IMR-90 (cell line): ENCODE data around the gene PITPNC1. TPM values are rescaled to one million over a fixed set of nuclear protein-coding genes. Genes with fewer than 3 reads are reported as not detected.
A peak's percentile ranks its signal among the peaks of the same experiment; 100 is the strongest.

Experiments used
- ATAC-seq: fragments of 200-7000 bp; cut with Tn5 transposase; 2 replicates; pipeline ENCODE4 v1.9.1; 2020; ENCODE audit warnings: low read depth, mild to moderate bottlenecking, moderate library complexity
- BruUV-seq: library from RNA; stranded (reverse); fragments of 400-500 nt; replicated peaks from 2 replicates; lab custom pipeline; 2021; lab: Mats Ljungman, UMichigan
- CTCF ChIA-PET: fragments of 300-600 bp; formaldehyde crosslinking; extraction: SDS; loops from one replicate; lab custom pipeline; 2021; ENCODE audit warnings: antibody characterized with exemption; lab: Yijun Ruan, JAX
- POLR2A ChIA-PET: fragments of 300-600 bp; sonication (Branson Sonifier 250); formaldehyde crosslinking; loops from one replicate; lab custom pipeline; 2022; ENCODE audit warnings: antibody characterized with exemption; ENCODE audit not compliant: unreplicated experiment; lab: Charles Lee
- DNase-seq: peaks from one replicate; pipeline ENCODE4 v3.0.0; 2013
- H2AFZ ChIP-seq: replicated peaks from 2 replicates; pipeline ENCODE3; 2013; ENCODE audit warnings: low read length, mild to moderate bottlenecking; ENCODE audit not compliant: poor library complexity
- H2AK5ac ChIP-seq: 2 replicates; pipeline ENCODE4 v1.6.1; 2013; ENCODE audit warnings: low read depth, low read length, inconsistent platforms
- H2AK9ac ChIP-seq: replicated peaks from 2 replicates; pipeline ENCODE3; 2013; ENCODE audit warnings: mild to moderate bottlenecking, low read depth, low read length, moderate library complexity; ENCODE audit not compliant: poor library complexity
- H2BK120ac ChIP-seq: 2 replicates; pipeline ENCODE4 v1.6.1; 2013; ENCODE audit warnings: low read depth, low read length, inconsistent platforms
- H2BK15ac ChIP-seq: 3 replicates; pipeline ENCODE4 v1.6.1; 2013; ENCODE audit warnings: low read depth, low read length, inconsistent platforms
- H2BK20ac ChIP-seq: 2 replicates; pipeline ENCODE4 v1.6.1; 2013; ENCODE audit warnings: low read depth, mild to moderate bottlenecking, inconsistent platforms, low read length, moderate library complexity
- H2BK5ac ChIP-seq: 2 replicates; pipeline ENCODE4 v1.6.1; 2013; ENCODE audit warnings: mild to moderate bottlenecking, low read depth, low read length, inconsistent platforms; ENCODE audit not compliant: poor library complexity, severe bottlenecking
- H3K14ac ChIP-seq: replicated peaks from 2 replicates; pipeline ENCODE4 v1.6.1; 2013; ENCODE audit warnings: low read depth, low read length, inconsistent platforms
- H3K18ac ChIP-seq: 2 replicates; pipeline ENCODE4 v1.6.1; 2013; ENCODE audit warnings: low read depth, low read length, control low read depth
- H3K23ac ChIP-seq: 2 replicates; pipeline ENCODE4 v1.6.1; 2013; ENCODE audit warnings: low read depth, low read length, inconsistent platforms
- H3K27ac ChIP-seq: 2 replicates; pipeline ENCODE4 v1.5.1; 2013; ENCODE audit warnings: mild to moderate bottlenecking, control low read depth, low read length; ENCODE audit not compliant: insufficient read depth
- H3K27me3 ChIP-seq: 2 replicates; pipeline ENCODE4 v1.6.1; 2013; ENCODE audit warnings: low read length; ENCODE audit not compliant: control insufficient read depth, insufficient read depth
- H3K36me3 ChIP-seq: 2 replicates; pipeline ENCODE4 v1.6.1; 2013; ENCODE audit warnings: low read length, mixed read lengths; ENCODE audit not compliant: control insufficient read depth, insufficient read depth
- H3K4ac ChIP-seq: 2 replicates; pipeline ENCODE4 v1.6.1; 2013; ENCODE audit warnings: low read depth, low read length, inconsistent platforms
- H3K4me1 ChIP-seq: 2 replicates; pipeline ENCODE4 v1.6.1; 2013; ENCODE audit warnings: low read length, mixed read lengths; ENCODE audit not compliant: control insufficient read depth, insufficient read depth
- H3K4me2 ChIP-seq: 2 replicates; pipeline ENCODE4 v1.6.1; 2013; ENCODE audit warnings: low read depth, mild to moderate bottlenecking, control low read depth, low read length, moderate library complexity
- H3K4me3 ChIP-seq: 2 replicates; pipeline ENCODE4 v1.5.1; 2013; ENCODE audit warnings: low read depth, mild to moderate bottlenecking, control low read depth, low read length, moderate library complexity; ENCODE audit not compliant: insufficient read depth
- H3K56ac ChIP-seq: 2 replicates; pipeline ENCODE4 v1.6.1; 2013; ENCODE audit warnings: low read length, inconsistent platforms; ENCODE audit not compliant: insufficient read depth; ENCODE audit errors: extremely low read depth
- H3K79me1 ChIP-seq, 2 experiments: 2 replicates each; pipeline ENCODE4 v1.6.1; 2013; ENCODE audit warnings: low read length in 2 of 2, inconsistent platforms in 1 of 2, low read depth in 1 of 2
- H3K9ac ChIP-seq: 2 replicates; pipeline ENCODE4 v1.6.1; 2013; ENCODE audit warnings: low read depth, low read length, control low read depth
- H3K9me1 ChIP-seq: 2 replicates; pipeline ENCODE4 v1.6.1; 2013; ENCODE audit warnings: low read length, inconsistent platforms; ENCODE audit not compliant: insufficient read depth
- H3K9me3 ChIP-seq: 2 replicates; pipeline ENCODE4 v1.6.1; 2013; ENCODE audit warnings: low read length; ENCODE audit not compliant: control insufficient read depth, insufficient read depth
- H4K20me1 ChIP-seq: 2 replicates; pipeline ENCODE4 v1.6.1; 2013; ENCODE audit warnings: low read length, inconsistent platforms; ENCODE audit not compliant: insufficient read depth
- H4K5ac ChIP-seq: 2 replicates; pipeline ENCODE4 v1.6.1; 2013; ENCODE audit warnings: mild to moderate bottlenecking, low read depth, low read length, control low read depth
- H4K8ac ChIP-seq, 2 experiments: 2 replicates each; pipeline ENCODE4 v1.6.1; 2013; ENCODE audit warnings: low read depth in 2 of 2, low read length in 2 of 2, control low read depth in 1 of 2, inconsistent platforms in 1 of 2
- H4K91ac ChIP-seq: 2 replicates; pipeline ENCODE4 v1.6.1; 2013; ENCODE audit warnings: low read depth, low read length, inconsistent platforms; ENCODE audit not compliant: insufficient read depth
- CEBPB ChIP-seq: IDR thresholded peaks from 2 replicates; pipeline ENCODE4 v1.6.1; 2012; ENCODE audit warnings: low read depth, low read length, improper control_type of control experiment
- SMC3 ChIP-seq: fragments of 150-350 bp; IDR thresholded peaks from 2 replicates; pipeline ENCODE4 v1.6.1; 2016; ENCODE audit warnings: low read depth, mild to moderate bottlenecking, antibody characterized with exemption, low read length, moderate library complexity
- WGBS, 2 experiments: methylation state at CpG; one replicate each; pipeline versions ENCODE4 v1.1.5 to v1.1.7; 2013; ENCODE audit warnings: missing lambda C conversion rate in 2 of 2; ENCODE audit not compliant: insufficient read length in 1 of 2; ENCODE audit errors: extremely low coverage in 2 of 2; 5-methylcytosine and 5-hydroxymethylcytosine counted together
- dilution Hi-C: fragments of 300-500 bp; cut with HindIII; formaldehyde crosslinking; loops from one replicate; pipeline ENCODE4 v1.14.3; 2018; ENCODE audit warnings: low sequenced_read_pairs; ENCODE audit not compliant: unreplicated experiment
- in situ Hi-C: fragments of 300-500 bp; cut with MboI; formaldehyde crosslinking; loops from 3 replicates; pipeline ENCODE4 v1.14.3; 2019; ENCODE audit warnings: low sequenced_read_pairs, inconsistent platforms, mixed read lengths
- intact Hi-C: fragments of 100-400 bp; cut with micrococcal nuclease; formaldehyde crosslinking; loops from 2 replicates; pipeline ENCODE4 v1.10.0; 2022
- polyA plus RNA-seq, 3 experiments: library from polyadenylated mRNA; depleted of rRNA; stranded (reverse); fragments of >200 nt; gene quantifications; 2 replicates each; pipeline ENCODE4 v1.2.3, GENCODE V29; 2012; ENCODE audit warnings: low replicate concordance in 1 of 3
- total RNA-seq: library from RNA; depleted of rRNA; stranded (reverse); fragments of >200 nt; gene quantifications from 2 replicates; pipeline ENCODE4 v1.2.3, GENCODE V29; 2012

Gene PITPNC1
- total and polyA plus RNA-seq, 2 of the 4 experiments (the other 2 are of a cell fraction): 4.1 TPM

DNA sequence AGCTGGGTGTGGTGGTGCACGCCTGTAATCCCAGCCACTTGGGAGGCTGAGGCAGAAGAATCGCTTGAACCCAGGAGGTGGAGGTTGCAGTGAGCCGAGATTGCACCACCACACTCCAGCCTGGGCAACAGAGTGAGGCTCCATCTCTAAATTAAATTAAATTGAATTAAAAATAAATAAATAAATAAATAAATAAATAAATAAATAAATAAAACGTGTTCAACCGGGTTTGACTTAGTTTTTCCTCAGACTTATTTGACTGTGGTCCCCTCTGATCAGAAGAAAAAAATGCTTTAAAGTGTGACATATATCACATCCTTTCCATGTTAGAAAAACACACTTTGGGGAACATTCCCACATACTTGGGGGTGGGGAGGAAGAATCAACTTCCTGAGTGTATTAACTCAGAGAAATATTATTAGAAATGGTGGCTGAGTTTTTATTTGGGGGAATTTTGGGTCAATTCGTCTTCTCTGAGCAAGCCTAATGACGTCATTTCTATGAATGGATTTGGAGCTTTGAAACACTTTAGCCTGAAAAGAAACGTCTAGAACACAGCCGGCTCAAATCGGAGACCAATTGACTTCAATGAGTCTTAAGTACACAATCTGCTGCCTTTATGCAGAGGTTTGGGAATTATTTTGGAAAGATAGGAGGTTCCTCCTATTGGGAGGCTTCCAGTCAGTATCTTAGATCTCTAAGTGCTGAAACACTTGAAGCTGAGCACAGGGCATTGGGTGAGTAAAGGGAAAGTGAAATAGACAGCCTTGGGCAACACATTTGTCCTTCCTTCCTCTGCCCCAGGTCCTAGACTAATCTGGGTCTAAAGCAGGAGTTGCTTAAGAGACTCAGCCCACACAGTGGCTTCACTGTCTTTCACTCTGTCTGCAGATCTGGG, 132.6 kb downstream of the PITPNC1 start:
- Histone ChIP-seq H2BK120ac (no peak overlapping the region), H3K56ac (no peak overlapping the region), H3K9me1 (peaks cover 3% of the 10 kb centered on the region; the same call in 1 of the 2 replicates), H4K20me1 (no peaks in the 10 kb centered on the region; the same call in 1 of the 2 replicates), H3K9ac (no peak overlapping the region), H3K79me1 (peaks cover 16 to 30% of the 10 kb centered on the region in 2 experiments), H3K4me3 (no peak overlapping the region), H3K9me3 (peaks cover 3% of the 10 kb centered on the region), H2BK5ac (no peak overlapping the region), H2AK9ac (peak overlapping the region; percentile 3), H2BK20ac (no peak overlapping the region), H2AK5ac (no peak overlapping the region), H3K27me3 (no peaks in the 10 kb centered on the region), H4K8ac (no peak overlapping the region), H3K27ac (no peak overlapping the region), H4K91ac (no peak overlapping the region), H3K4ac (no peak overlapping the region), H3K4me2 (no peak overlapping the region), H3K23ac (no peak overlapping the region; the same call in 1 of the 2 replicates), H3K18ac (no peak overlapping the region), H4K5ac (no peak overlapping the region), H3K36me3 (no peaks in the 10 kb centered on the region), H2BK15ac (no peak overlapping the region), H2AFZ (no peak overlapping the region), H3K4me1 (no peaks in the 10 kb centered on the region), H3K14ac (no peak overlapping the region)
- in situ Hi-C loops: no loop called here
- TF ChIP-seq SMC3: no peak
- peak; percentile 7; the same call in 1 of the 2 replicates for TF ChIP-seq CEBPB
- ChIA-PET POLR2A (no interaction called here), CTCF (no interaction called here)
- dilution Hi-C loops: no loop called here
- DNase-seq (peak; percentile 34), ATAC-seq (peak; percentile 32; the same call in 1 of the 2 replicates)
- intact Hi-C loops: no loop called here
- WGBS, 2 experiments: 40% methylated on average over 1 of the region's 10 CpGs; no CpG with 5 or more reads in 1 of the 2 experiments
- no TSS peak for BruUV-seq
